Measurements from ENCODE around the gene ROGDI. TPM values are rescaled to one million over a fixed set of nuclear protein-coding genes. Genes with fewer than 3 reads are reported as not detected.

ROGDI gene
- total RNA-seq, 2 donors from 2014 or later = 53.6 to 54.5 TPM

GRCh38 chr16:4749700-4750257, 52.7 kb downstream of the ROGDI start:
- DNase-seq (no peak), ATAC-seq (no peak)
- intact Hi-C loops (cut with DNase I) = no loop called here

GRCh38 chr16:4748682-4749411, 53.6 kb downstream of the ROGDI start:
- intact Hi-C loops (cut with DNase I) = no loop called here
- no peak for DNase-seq
- no peak for ATAC-seq

GRCh38 chr16:4747906-4748681, 54.3 kb downstream of the ROGDI start:
- intact Hi-C loops (cut with DNase I) = no loop called here
- ATAC-seq (no peak), DNase-seq (no peak)

GRCh38 chr16:4746991-4747574, 55.4 kb downstream of the ROGDI start:
- DNase-seq (no peak), ATAC-seq (peak in 1 of 2 donors; percentile 54)
- intact Hi-C loops (cut with DNase I) = no loop called here

Other genes with a start within 250 kb of the ROGDI start
- gene C16orf96, start 246.3 kb downstream of the ROGDI start, total RNA-seq = under 1 TPM in 1 of 2 donors, not detected in 1; 0.10 TPM
- 10 to 100 TPM; 19.6 to 20.0 TPM for gene UBALD1, start 187.7 kb downstream of the ROGDI start, total RNA-seq
- gene MGRN1, start 177.8 kb downstream of the ROGDI start, total RNA-seq = 10 to 100 TPM; 33.1 to 44.6 TPM
- gene NUDT16L1, start 109.1 kb downstream of the ROGDI start, total RNA-seq = 10 to 100 TPM; 39.1 to 41.0 TPM
- gene ANKS3, start 68.4 kb downstream of the ROGDI start, total RNA-seq = 10 to 100 TPM; 11.0 to 11.6 TPM
- gene DNAAF8, start 68.1 kb downstream of the ROGDI start, total RNA-seq = under 1 TPM; 0.52 to 0.85 TPM
- gene ZNF500, start 35.5 kb downstream of the ROGDI start, total RNA-seq = 10 to 100 TPM in 1 of 2 donors, 1 to 10 TPM in 1; 6.3 to 10.3 TPM
- not detected for gene SEPTIN12, start 14.3 kb downstream of the ROGDI start, total RNA-seq
- not detected for gene SMIM22, start 7.3 kb downstream of the ROGDI start, total RNA-seq
- gene GLYR1, start 44.7 kb upstream of the ROGDI start, total RNA-seq = 10 to 100 TPM; 65.2 to 78.2 TPM
- 10 to 100 TPM; 28.0 to 33.6 TPM for gene UBN1, start 44.8 kb upstream of the ROGDI start, total RNA-seq
- 10 to 100 TPM in 1 of 2 donors, 1 to 10 TPM in 1; 6.1 to 15.8 TPM for gene PPL, start 134.5 kb upstream of the ROGDI start, total RNA-seq
- 1 to 10 TPM in 1 of 2 donors, under 1 TPM in 1; 0.58 to 2.3 TPM for gene SEC14L5, start 155.7 kb upstream of the ROGDI start, total RNA-seq
- gene NAGPA, start 231.3 kb upstream of the ROGDI start, total RNA-seq = 1 to 10 TPM; 6.8 to 8.4 TPM